IPS-11a (cell line): ENCODE measurements around the gene STX18.
"Not testable (repeated sequence)": the region's sequence is repeated elsewhere in the genome, so short reads cannot be mapped to it uniquely, and the experiment has no call there.

ENCODE experiments used
- H3K4me3 ChIP-seq: one replicate; pipeline ENCODE4 v1.5.1; 2013; ENCODE audit warnings: low read depth, low read length, control low read depth

The STX18 gene

DNA sequence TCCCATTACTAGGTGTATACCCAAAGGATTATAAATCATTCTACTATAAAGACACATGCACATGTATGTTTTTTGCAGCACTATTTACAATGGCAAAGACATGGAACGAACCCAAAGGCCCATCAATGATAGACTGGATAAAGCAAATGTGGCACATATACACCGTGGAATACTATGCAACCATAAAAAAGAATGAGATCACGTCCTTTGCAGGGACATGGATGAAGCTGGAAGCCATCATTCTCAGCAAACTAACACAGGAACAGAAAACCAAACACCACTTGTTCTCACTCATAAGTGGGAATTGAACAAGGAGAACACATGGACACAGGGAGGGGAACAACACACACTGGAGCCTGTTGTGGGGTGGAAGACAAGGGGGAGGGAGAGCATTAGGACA is 31.2 kb downstream of the STX18 start:
- H3K4me3 ChIP-seq: not testable (repeated sequence)

DNA sequence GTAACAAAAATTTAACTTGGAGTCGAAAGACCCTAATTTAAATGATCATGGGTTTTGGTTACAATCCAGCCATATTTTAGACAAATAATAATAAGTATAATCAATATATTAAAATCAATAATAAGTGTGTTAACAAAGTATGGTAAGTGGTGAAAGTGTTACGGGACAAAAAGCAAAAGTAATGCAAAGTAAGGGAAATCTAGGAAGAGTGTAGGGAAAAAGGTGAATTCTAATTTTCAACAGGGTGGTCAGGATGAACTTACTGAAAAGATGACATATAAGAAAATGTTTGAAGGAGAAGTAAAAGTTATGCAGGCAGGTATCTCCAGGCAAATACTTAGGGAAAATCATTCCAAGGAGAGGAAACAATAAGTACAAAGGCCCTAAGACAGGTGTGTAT is 32.3 kb downstream of the STX18 start:
- no peak overlapping the region for H3K4me3 ChIP-seq

- H3K4me3 ChIP-seq: no peak overlapping the region
Observed at GRCh38 chr4:4507923-4508322, 33.9 kb downstream of the STX18 start.

DNA sequence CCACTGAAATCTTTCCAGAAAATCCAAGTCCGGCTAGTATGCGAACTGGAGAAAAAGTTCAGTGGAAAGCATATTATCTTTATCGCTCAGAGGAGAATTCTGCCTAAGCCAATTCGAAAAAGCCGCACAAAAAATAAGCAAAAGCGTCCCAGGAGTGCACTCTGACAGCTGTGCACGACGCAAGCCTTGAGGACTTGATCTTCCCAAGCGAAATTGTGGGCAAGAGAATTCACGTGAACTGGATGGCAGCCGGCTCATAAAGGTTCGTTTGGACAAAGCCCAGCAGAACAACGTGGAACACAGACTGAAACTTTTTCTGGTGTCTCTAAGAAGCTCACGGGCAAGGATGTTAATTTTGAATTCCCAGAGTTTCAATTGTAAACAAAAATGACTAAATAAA is 34.4 kb downstream of the STX18 start:
- no peak overlapping the region for H3K4me3 ChIP-seq

GRCh38 chr4:4506961-4507360 is 34.9 kb downstream of the STX18 start:
- H3K4me3 ChIP-seq: no peak overlapping the region

GRCh38 chr4:4505211-4505610 is 36.6 kb downstream of the STX18 start:
- not testable (repeated sequence) for H3K4me3 ChIP-seq

DNA sequence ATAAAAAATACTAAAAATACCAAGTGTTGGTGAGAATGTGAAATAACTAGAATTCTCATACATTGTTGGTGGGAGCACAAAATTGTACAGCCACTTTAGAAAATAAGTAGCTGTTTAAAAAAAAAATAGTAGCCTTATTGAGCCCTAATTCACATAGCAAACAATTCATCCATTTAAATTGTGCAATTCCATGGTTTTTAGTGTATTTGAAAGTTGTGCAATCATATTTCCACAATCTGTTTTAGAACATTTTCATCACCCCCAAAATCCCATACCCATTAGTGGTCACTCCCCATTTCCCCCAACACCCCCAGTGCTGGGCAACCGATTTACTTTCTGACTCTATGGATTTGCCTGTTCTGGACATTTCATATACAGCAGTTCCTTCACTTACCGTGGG is 37.1 kb downstream of the STX18 start:
- H3K4me3 ChIP-seq: no peak overlapping the region

GRCh38 chr4:4502694-4503311 is 39.0 kb downstream of the STX18 start:
- no peak overlapping the region for H3K4me3 ChIP-seq

DNA sequence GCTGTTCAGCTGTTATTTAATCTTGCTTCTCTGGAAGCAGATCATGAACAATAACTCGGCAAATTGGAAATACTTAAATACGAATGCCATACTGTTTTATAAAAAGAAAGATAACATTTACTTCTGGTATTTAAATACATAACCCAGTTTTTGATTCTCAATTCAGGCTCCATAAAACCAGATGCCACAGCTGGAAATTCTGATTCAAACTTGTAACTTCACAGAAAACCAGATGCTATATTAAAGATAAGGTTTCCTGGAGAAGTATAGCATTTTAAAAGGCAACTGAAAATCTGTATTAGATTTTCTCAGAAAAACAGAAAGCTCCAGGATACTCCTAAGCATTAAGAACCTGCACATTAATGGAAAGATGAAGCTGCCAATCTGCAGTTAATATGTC is 40.2 kb downstream of the STX18 start:
- no peak overlapping the region for H3K4me3 ChIP-seq

GRCh38 chr4:4499438-4500123 is 42.3 kb downstream of the STX18 start:
- H3K4me3 ChIP-seq: no peak overlapping the region

GRCh38 chr4:4496592-4497372 is 45.1 kb downstream of the STX18 start:
- H3K4me3 ChIP-seq: no peak overlapping the region

DNA sequence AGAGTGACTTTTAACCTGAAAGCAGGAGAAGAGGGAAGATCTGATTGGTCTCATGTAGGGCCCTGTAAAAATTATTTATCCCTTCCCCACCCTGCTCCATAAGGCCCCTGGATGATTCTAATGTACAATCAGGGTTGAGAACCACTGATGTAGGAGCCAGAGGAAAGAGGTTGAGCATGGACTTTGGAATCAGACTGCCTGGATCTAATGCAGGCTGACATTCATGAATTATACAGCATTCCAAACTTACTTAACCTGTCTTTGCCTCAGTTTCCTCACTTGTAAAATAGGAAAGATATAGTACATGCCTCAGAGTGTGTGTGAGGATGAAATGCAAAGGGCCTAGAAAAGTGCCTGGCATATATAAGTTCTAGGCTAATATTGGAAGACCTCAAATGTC is 47.0 kb downstream of the STX18 start:
- no peak overlapping the region for H3K4me3 ChIP-seq

- H3K4me3 ChIP-seq: no peak overlapping the region
Observed at GRCh38 chr4:4492161-4492847, 49.5 kb downstream of the STX18 start.

DNA sequence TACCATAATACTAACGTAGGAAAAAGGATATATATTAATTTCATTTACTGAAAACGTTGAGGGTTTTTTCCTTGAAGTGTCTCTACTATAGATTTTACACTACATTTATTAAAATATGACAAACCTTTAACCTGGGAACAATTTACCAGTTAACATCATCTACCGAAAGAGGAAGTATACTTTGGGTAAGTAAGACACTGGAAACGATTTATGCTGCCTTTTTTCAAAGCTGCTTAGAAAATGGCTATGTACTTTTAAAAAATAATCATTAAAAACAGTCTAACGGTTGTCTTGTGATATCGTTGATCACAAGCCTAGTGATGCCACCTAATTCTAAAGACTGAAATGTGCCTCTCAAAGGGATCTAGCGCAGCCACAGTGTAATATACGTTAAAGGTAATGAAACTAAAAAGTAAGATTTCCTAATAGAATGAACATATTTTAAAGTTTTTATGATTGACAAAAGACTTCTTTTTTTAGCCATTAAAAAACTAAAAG is 50.4 kb downstream of the STX18 start:
- no peak overlapping the region for H3K4me3 ChIP-seq

DNA sequence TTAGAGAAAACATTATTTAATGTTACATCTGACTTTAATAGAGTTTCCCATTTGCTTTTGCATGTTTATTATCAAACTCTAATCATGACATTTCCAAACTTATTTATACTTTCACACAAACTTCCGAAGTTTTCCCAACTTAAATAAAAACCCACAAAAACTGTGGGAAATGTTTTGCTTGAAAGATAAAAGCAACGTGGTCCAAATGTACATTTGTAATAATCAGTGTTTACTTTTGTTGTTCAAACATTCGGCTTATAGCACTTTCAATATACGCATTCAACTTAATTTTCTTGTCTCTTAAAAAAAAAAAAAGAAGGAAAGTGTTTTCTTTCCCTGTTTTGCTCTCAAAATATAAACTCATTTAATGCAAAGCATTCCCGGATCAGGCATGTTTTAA is 51.0 kb downstream of the STX18 start:
- no peak overlapping the region for H3K4me3 ChIP-seq

DNA sequence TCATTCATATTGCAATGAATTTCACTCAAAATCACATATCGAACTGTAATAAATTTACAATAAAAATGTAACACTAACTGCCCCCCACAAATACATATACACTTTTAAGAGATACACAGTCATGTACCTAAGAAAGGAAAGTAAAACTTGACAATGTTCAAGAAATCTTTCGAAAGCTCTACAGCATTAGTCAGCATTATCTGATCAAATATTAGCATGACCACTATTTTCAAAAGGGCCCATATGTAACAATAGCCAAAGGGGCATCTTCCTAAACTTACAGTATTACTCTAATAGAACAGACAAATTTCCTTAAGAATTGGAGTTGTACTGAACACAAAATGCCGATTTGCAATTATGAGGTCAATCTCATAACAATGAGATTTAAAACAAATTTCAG is 51.8 kb downstream of the STX18 start:
- H3K4me3 ChIP-seq: no peak overlapping the region

- H3K4me3 ChIP-seq: no peak overlapping the region
Observed at GRCh38 chr4:4488405-4489404, 53.1 kb downstream of the STX18 start.

DNA sequence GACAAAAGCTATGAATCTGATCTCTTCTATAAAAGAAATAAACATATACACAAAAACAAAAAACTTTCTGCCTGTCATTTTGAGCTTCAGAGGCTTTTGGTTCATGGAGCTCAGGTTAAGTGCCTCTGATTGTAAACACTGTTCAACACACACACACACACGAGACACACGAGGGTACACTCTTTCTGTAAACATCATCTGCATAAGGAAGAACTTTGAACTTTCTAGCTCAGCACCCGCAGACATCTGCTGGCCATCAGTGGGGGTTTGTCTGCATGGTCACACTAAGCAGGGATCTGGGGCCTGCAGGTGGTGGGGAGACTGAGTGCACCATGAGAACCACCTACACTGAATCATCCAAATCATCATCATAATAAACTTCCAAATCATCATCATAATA is 54.9 kb downstream of the STX18 start:
- no peak overlapping the region for H3K4me3 ChIP-seq

- H3K4me3 ChIP-seq: no peak overlapping the region
Observed at GRCh38 chr4:4485806-4486205, 56.0 kb downstream of the STX18 start.

DNA sequence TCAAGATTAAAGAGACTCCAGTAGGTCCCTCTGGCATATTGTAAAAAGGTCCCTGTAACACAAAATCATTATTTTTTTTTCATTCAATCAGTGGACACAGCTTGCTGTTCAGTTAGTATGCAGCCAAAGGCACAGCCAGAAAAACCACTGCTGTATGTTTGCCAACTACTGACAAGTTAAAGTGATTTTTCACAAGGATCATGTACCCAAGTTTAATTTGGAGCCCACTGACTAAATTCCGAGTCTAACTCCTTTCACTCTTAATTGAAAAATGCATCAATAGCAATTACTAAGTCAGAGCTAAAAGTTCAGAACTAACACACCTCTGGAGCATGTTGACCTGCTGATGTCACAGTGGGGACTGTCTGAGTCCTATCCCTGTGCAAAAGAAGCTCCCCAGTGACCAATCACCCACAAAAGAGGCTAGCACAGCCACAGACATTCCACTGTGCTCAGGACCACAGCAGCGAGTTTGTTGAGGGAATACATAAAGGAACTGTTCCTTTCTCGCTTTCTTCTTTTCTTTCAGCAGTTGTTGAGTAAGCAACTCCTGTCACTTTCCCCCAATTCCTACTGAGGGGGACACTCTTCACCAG is 60.4 kb downstream of the STX18 start:
- no peak overlapping the region for H3K4me3 ChIP-seq
